SU-DHL-6 (cell line): ENCODE measurements around the gene PLEKHM1.

Source experiments
- CTCF ChIP-seq: fragments of 200-600 bp; sonication (generic); IDR thresholded peaks from one replicate; pipeline ENCODE4 v1.5.1; 2017; ENCODE audit warnings: antibody characterized with exemption, mild to moderate bottlenecking, low read length, moderate library complexity; ENCODE audit not compliant: insufficient read depth, poor library complexity, severe bottlenecking
- EZH2phosphoT487 ChIP-seq: fragments of 200-600 bp; sonication (generic), shearing (Covaris generic); conservative IDR thresholded peaks from 2 replicates; pipeline ENCODE4 v1.6.1; 2018; ENCODE audit warnings: mild to moderate bottlenecking, antibody characterized with exemption, low read length, moderate library complexity, mixed read lengths

- TF ChIP-seq EZH2phosphoT487 (no peak), CTCF (no peak)
Observed at GRCh38 chr17:45411348-45412105, 79.0 kb downstream of the PLEKHM1 start.
